CD4-positive, alpha-beta T cell (primary cell): ENCODE measurements around the gene KCNV2. TPM values are rescaled to one million over a fixed set of nuclear protein-coding genes. Genes with fewer than 3 reads are reported as not detected.

ENCODE experiments used
- ATAC-seq: fragments of 200-7000 bp; cut with Tn5 transposase; one replicate; pipeline ENCODE4 v1.10.0; 2022; ENCODE audit warnings: mild to moderate bottlenecking; ENCODE audit not compliant: poor library complexity
- CTCF ChIA-PET: fragments of 350-600 bp; sonication (Branson Sonifier 250); formaldehyde crosslinking; loops from one replicate; lab custom pipeline; 2021; ENCODE audit warnings: antibody characterized with exemption, inconsistent platforms; lab: Charles Lee
- POLR2A ChIA-PET: fragments of 350-600 bp; sonication (Branson Sonifier 250); formaldehyde crosslinking; loops from one replicate; lab custom pipeline; 2021; ENCODE audit warnings: antibody characterized with exemption, inconsistent platforms; lab: Charles Lee
- DNase-seq, 14 experiments: peaks; one replicate each; pipeline ENCODE4 v3.0.0-alpha.2; 2013 to 2020; ENCODE audit warnings: mixed read lengths in 2 of 14
- H3K27ac ChIP-seq, 2 donors: one replicate each; pipeline versions ENCODE4 v1.5.1 to v1.7.0; 2013; ENCODE audit warnings: low read length in 2 of 2, low read depth in 1 of 2, mild to moderate bottlenecking in 1 of 2
- H3K27me3 ChIP-seq, 2 experiments: 1 replicate in 1 of 2; 2 replicates in 1 of 2; pipeline versions ENCODE4 v1.6.1 to v1.7.0; 2013; ENCODE audit warnings: low read length in 2 of 2, control low read depth in 1 of 2, mild to moderate bottlenecking in 1 of 2, moderate library complexity in 1 of 2; ENCODE audit not compliant: insufficient read depth in 2 of 2, control insufficient read depth in 1 of 2
- H3K36me3 ChIP-seq: one replicate; pipeline ENCODE4 v1.6.1; 2013; ENCODE audit warnings: low read length, control low read depth; ENCODE audit not compliant: insufficient read depth
- H3K4me1 ChIP-seq: one replicate; pipeline ENCODE4 v1.6.1; 2013; ENCODE audit warnings: low read length, control low read depth; ENCODE audit not compliant: insufficient read depth
- H3K4me3 ChIP-seq: one replicate; pipeline ENCODE4 v1.5.1; 2013; ENCODE audit warnings: mild to moderate bottlenecking, low read length, moderate library complexity
- H3K9me3 ChIP-seq, 2 experiments: 1 replicate in 1 of 2; 2 replicates in 1 of 2; pipeline versions ENCODE4 v1.6.1 to v1.7.0; 2013; ENCODE audit warnings: low read length in 2 of 2, mild to moderate bottlenecking in 2 of 2, control low read depth in 1 of 2, moderate library complexity in 1 of 2; ENCODE audit not compliant: control insufficient read depth in 1 of 2, insufficient read depth in 1 of 2
- H3K27ac Mint-ChIP-seq: one replicate; pipeline ENCODE4 v1.8.0; 2020; ENCODE audit warnings: mixed read lengths
- H3K27me3 Mint-ChIP-seq: one replicate; pipeline ENCODE4 v1.8.0; 2021; ENCODE audit warnings: mixed read lengths
- H3K36me3 Mint-ChIP-seq: one replicate; pipeline ENCODE4 v1.8.0; 2021; ENCODE audit warnings: low read depth, mixed read lengths
- H3K4me1 Mint-ChIP-seq: one replicate; pipeline ENCODE4 v1.8.0; 2021; ENCODE audit warnings: low read depth, mixed read lengths
- H3K4me3 Mint-ChIP-seq: one replicate; pipeline ENCODE4 v1.8.0; 2020; ENCODE audit warnings: mild to moderate bottlenecking, mixed read lengths
- H3K9me3 Mint-ChIP-seq: one replicate; pipeline ENCODE4 v1.8.0; 2020; ENCODE audit warnings: mixed read lengths
- CTCF ChIP-seq: fragments of 200-600 bp; IDR thresholded peaks from one replicate; pipeline ENCODE4 v1.8.0; 2022; ENCODE audit warnings: antibody characterized with exemption, mild to moderate bottlenecking
- intact Hi-C, 2 experiments: fragments of 100-400 bp; cut with DNase I in 1 of 2; cut with micrococcal nuclease in 1 of 2; formaldehyde crosslinking; loops; one replicate each; pipeline versions ENCODE4 v1.15.1 to v1.9.0; 2023 to 2025; cut with DNase I, micrococcal nuclease
- total RNA-seq, 174 experiments: library from RNA in 2 of 174; stranded (reverse) in 2 of 174; gene quantifications; one replicate each; pipeline ENCODE4 v1.2.3 and lab custom pipeline; 2021 to 2026

KCNV2 gene
- total RNA-seq, 2 experiments from 2014 or later, result not detected

DNA sequence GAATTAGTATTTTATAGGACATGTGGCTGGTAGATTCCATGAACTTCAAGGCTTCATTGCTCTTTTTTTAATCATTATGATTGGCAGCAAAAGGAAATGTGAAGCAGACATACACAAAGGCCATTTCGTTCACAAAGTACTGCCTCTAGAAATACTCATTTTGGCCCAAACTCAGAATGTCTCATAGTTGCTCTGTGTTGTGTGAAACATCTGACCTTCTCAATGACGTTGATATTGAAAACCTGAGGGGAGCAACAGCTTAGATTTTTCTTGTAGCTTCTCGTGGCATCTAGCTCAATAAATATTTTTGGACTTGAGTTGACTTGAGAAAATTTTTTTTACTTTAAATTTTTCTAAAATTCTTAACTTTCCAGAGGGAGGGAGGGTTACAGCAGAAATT is 12.4 kb downstream of the KCNV2 start:
- POLR2A ChIA-PET, result no interaction called here
- no peak for TF ChIP-seq CTCF
- Histone ChIP-seq H3K27ac (no peak overlapping the region), H3K9me3 (no peaks in the 10 kb centered on the region), H3K27me3 (no peaks in the 10 kb centered on the region), H3K4me3 (no peak overlapping the region), H3K4me1 (no peaks in the 10 kb centered on the region), H3K36me3 (no peaks in the 10 kb centered on the region)
- intact Hi-C loops, result no loop called here
- CTCF ChIA-PET, result no interaction called here
- Mint-ChIP-seq H3K36me3 (no peaks in the 10 kb centered on the region), H3K27me3 (no peaks in the 10 kb centered on the region), H3K4me3 (no peak overlapping the region), H3K9me3 (no peaks in the 10 kb centered on the region), H3K27ac (no peak overlapping the region), H3K4me1 (no peaks in the 10 kb centered on the region)
- DNase-seq (no peak), ATAC-seq (no peak)

DNA sequence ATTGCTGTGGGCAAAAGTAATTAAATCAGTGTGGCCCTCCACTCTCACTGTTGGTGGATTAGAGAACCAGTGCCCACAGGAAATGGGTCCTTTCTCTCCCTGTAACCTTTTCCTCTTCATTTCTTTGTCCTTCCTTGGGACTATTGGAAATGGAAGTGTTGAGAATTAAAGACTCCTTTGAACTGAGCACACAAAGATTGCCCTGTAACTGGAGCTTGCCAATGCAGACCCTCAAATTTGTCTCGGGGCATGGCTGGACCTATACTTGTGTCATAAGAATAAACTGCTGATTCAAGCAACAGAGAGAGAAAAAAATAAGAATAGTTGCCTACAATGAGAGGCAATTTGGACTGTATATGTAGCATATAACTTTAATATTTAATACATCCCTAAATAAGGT is 13.7 kb downstream of the KCNV2 start:
- no peaks in the 10 kb centered on the region for H3K27me3 Mint-ChIP-seq
- H3K9me3 Mint-ChIP-seq, result no peaks in the 10 kb centered on the region
- no peak overlapping the region for H3K4me3 Mint-ChIP-seq
- Histone ChIP-seq H3K27me3 (no peaks in the 10 kb centered on the region), H3K4me3 (no peak overlapping the region), H3K4me1 (no peaks in the 10 kb centered on the region), H3K36me3 (no peaks in the 10 kb centered on the region), H3K9me3 (no peaks in the 10 kb centered on the region), H3K27ac (no peak overlapping the region)
- H3K36me3 Mint-ChIP-seq, result no peaks in the 10 kb centered on the region
- intact Hi-C loops, result no loop called here
- POLR2A ChIA-PET, result no interaction called here
- CTCF ChIA-PET, result no interaction called here
- H3K4me1 Mint-ChIP-seq, result no peaks in the 10 kb centered on the region
- DNase-seq (no peak), ATAC-seq (no peak)
- H3K27ac Mint-ChIP-seq, result no peak overlapping the region
- TF ChIP-seq CTCF, result no peak

DNA sequence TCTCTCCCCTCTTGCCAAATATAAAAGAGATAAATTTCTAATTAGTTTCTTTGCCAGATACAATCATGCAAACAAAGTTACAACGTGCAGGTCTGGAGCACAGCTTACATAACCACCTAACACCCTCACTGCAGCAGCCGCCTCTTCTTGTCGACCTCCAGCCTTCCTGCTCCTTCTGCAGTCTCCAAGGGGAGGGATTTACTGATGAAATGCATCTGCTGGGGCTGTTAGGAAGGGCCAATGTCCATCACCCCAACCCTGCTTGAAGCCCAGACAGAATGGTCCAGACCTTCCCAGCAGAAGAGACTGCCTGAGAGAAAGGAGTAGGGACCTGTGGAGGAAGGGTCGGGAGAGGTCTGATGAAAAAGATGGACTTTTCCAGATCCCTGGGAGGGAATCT is 15.2 kb downstream of the KCNV2 start:
- no peak overlapping the region for H3K27ac Mint-ChIP-seq
- H3K27me3 ChIP-seq, result no peaks in the 10 kb centered on the region
- ChIA-PET CTCF (no interaction called here), POLR2A (no interaction called here)
- no peak for TF ChIP-seq CTCF
- no peak for ATAC-seq
- no peak overlapping the region for H3K27ac ChIP-seq
- H3K9me3 ChIP-seq, result no peaks in the 10 kb centered on the region
- DNase-seq, result no peak
- intact Hi-C loops, result no loop called here
- no peak overlapping the region for H3K4me3 ChIP-seq
- H3K4me1 Mint-ChIP-seq, result no peaks in the 10 kb centered on the region
- no peaks in the 10 kb centered on the region for H3K9me3 Mint-ChIP-seq
- H3K4me1 ChIP-seq, result no peaks in the 10 kb centered on the region
- no peaks in the 10 kb centered on the region for H3K27me3 Mint-ChIP-seq
- H3K4me3 Mint-ChIP-seq, result no peak overlapping the region
- no peaks in the 10 kb centered on the region for H3K36me3 ChIP-seq
- H3K36me3 Mint-ChIP-seq, result no peaks in the 10 kb centered on the region
